HG03280 (cell line): ENCODE measurements around the gene OR6J1.
"Not testable (repeated sequence)": the region's sequence is repeated elsewhere in the genome, so short reads cannot be mapped to it uniquely, and the experiment has no call there.

Experiments
- ATAC-seq: cut with Tn5 transposase; IDR thresholded peaks from one replicate; pipeline ENCODE4 v1.9.1; 2021; ENCODE audit warnings: mild to moderate bottlenecking, moderate library complexity; ENCODE audit not compliant: unreplicated experiment

OR6J1 gene

GRCh38 chr14:22644305-22644635 lies at the start of gene OR6J1:
Gene OR6J1 (minus strand): TSS chr14:22644352. CDS start chr14:22634811, 9,541 bp downstream.
- no peak for ATAC-seq

- no peak for ATAC-seq
Observed at GRCh38 chr14:22692194-22692593, 48.0 kb upstream of the OR6J1 start.

- no peak for ATAC-seq
Observed at GRCh38 chr14:22691171-22691570, 47.0 kb upstream of the OR6J1 start.

GRCh38 chr14:22689199-22689598 lies 45.0 kb upstream of the OR6J1 start:
- no peak for ATAC-seq

- ATAC-seq = not testable (repeated sequence)
Observed at GRCh38 chr14:22687969-22688368, 43.8 kb upstream of the OR6J1 start.

GRCh38 chr14:22686176-22686611 lies 42.0 kb upstream of the OR6J1 start:
- not testable (repeated sequence) for ATAC-seq

- no peak for ATAC-seq
Observed at GRCh38 chr14:22685467-22685866, 41.3 kb upstream of the OR6J1 start.

GRCh38 chr14:22683428-22683827 lies 39.3 kb upstream of the OR6J1 start:
- ATAC-seq = not testable (repeated sequence)

GRCh38 chr14:22678221-22678620 lies 34.1 kb upstream of the OR6J1 start:
- ATAC-seq = no peak

GRCh38 chr14:22677551-22677950 lies 33.4 kb upstream of the OR6J1 start:
- not testable (repeated sequence) for ATAC-seq

- ATAC-seq = no peak
Observed at GRCh38 chr14:22671622-22672021, 27.5 kb upstream of the OR6J1 start.

GRCh38 chr14:22668863-22669262 lies 24.7 kb upstream of the OR6J1 start:
- no peak for ATAC-seq

- ATAC-seq = no peak
Observed at GRCh38 chr14:22668417-22668816, 24.3 kb upstream of the OR6J1 start.

- no peak for ATAC-seq
Observed at GRCh38 chr14:22667881-22668280, 23.7 kb upstream of the OR6J1 start.

- ATAC-seq = no peak
Observed at GRCh38 chr14:22666203-22666893, 22.2 kb upstream of the OR6J1 start.

GRCh38 chr14:22664261-22664660 lies 20.1 kb upstream of the OR6J1 start:
- no peak for ATAC-seq

- no peak for ATAC-seq
Observed at GRCh38 chr14:22660654-22661053, 16.5 kb upstream of the OR6J1 start.

- ATAC-seq = no peak
Observed at GRCh38 chr14:22658946-22659345, 14.8 kb upstream of the OR6J1 start.

GRCh38 chr14:22657861-22658260 lies 13.7 kb upstream of the OR6J1 start:
- no peak for ATAC-seq

- no peak for ATAC-seq
Observed at GRCh38 chr14:22656945-22657731, 13.0 kb upstream of the OR6J1 start.

- no peak for ATAC-seq
Observed at GRCh38 chr14:22656226-22656625, 12.1 kb upstream of the OR6J1 start.

- ATAC-seq = peak; percentile 56
Observed at GRCh38 chr14:22653012-22653621, 9.0 kb upstream of the OR6J1 start.
